HL-60 (cell line): Measurements from ENCODE around the gene NKD2.

ENCODE experiments used
- CTCF ChIP-seq: IDR thresholded peaks from one replicate; pipeline ENCODE4 v1.5.1; 2011; ENCODE audit warnings: low read length, control low read depth, inconsistent platforms; ENCODE audit not compliant: insufficient read depth
- POLR2AphosphoS5 ChIP-seq: IDR thresholded peaks from 2 replicates; pipeline ENCODE4 v1.6.1; 2012; ENCODE audit warnings: low read depth

GRCh38 chr5:1045960-1046560, 37.5 kb downstream of the NKD2 start:
- TF ChIP-seq POLR2AphosphoS5 (no peak), CTCF (no peak)
